AG20443 (cell line): ENCODE results near the gene HECA.
"Not testable (repeated sequence)": the region's sequence is repeated elsewhere in the genome, so short reads cannot be mapped to it uniquely, and the experiment has no call there.

ENCODE experiments used
- DNase-seq: peaks from one replicate; pipeline ENCODE4 v3.0.0; 2012; ENCODE audit warnings: low spot score, mixed read lengths

The HECA gene, protein sequence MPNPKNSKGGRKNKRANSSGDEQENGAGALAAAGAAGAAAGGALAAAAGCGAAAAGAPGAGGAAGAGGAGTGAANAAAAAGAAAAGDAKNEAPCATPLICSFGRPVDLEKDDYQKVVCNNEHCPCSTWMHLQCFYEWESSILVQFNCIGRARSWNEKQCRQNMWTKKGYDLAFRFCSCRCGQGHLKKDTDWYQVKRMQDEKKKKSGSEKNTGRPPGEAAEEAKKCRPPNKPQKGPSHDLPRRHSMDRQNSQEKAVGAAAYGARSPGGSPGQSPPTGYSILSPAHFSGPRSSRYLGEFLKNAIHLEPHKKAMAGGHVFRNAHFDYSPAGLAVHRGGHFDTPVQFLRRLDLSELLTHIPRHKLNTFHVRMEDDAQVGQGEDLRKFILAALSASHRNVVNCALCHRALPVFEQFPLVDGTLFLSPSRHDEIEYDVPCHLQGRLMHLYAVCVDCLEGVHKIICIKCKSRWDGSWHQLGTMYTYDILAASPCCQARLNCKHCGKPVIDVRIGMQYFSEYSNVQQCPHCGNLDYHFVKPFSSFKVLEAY

DNA sequence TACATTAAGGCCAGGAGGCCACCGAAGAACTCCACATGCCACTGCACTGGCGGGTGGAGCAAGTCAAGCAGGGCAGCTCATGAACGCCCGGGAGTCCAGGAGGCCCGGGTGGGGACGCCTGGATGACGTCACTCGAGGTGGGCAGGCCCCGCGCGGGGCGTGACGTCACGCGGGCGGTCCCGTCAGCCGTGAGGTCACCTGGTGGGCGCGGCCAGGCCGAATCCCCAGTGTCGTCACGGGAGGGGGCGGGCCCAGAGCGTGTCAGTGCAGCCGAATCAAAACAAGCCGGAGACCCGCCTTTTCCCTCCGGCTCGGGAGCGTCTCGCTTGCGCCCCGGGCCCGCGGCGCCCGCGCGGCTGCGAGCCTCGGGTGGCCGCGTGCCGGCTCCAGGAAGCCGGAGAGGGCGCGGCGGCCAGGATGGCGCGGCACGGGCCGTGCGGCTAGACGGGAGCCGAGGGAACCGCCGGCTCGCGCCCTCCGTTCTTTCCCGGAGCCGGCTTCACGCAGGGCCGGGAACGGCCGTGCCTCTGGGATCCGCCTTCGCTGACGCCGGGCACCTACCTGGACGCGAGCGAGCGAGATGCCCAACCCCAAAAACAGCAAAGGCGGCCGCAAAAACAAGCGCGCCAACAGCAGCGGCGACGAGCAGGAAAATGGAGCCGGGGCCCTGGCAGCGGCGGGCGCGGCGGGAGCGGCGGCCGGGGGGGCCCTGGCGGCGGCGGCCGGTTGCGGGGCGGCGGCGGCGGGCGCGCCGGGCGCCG is at the start of gene HECA:
TSS of gene HECA (plus strand) at position 264 of the 761 bp plus-strand sequence. CDS start at position 581, 317 bp downstream.
- peak; percentile 98 for DNase-seq

DNA sequence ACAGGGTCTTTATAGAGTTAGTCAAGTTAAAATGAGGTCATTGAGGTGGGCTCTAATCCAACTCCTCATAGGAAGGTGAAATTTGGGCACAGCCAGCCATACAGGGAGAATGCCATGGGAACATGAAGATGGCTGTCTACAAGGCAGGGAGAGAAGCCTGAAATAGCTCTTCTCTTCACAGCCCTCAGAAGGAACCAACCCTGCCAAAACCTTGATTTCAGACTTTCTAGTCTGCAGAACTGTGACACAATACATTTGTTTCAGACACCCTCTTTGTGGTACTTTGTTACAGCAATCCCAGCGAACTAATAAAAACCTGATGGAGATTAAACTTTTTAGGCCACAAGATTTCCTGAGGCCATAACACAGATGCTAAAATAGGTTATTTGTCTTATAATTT is 43.1 kb upstream of the HECA start:
- DNase-seq = no peak

DNA sequence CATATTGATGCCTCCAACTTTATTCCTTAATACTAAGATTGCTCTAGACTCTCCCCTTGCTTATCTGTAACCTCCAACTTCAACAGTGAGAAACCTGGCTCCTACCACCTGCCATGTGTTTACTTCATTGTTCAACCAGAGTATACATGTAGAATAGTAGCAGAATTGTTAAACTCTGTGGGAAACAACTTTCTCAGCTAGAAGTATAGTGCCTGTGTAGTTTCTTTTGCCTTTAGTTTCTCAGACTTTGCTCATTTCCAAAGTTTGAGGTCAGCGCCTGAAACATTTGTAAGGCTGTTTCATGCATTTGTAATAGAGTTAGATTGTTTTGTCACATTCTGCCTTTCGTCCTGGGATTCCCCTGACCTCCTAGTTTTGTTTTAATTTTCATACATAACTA is 34.9 kb upstream of the HECA start:
- DNase-seq = no peak

DNA sequence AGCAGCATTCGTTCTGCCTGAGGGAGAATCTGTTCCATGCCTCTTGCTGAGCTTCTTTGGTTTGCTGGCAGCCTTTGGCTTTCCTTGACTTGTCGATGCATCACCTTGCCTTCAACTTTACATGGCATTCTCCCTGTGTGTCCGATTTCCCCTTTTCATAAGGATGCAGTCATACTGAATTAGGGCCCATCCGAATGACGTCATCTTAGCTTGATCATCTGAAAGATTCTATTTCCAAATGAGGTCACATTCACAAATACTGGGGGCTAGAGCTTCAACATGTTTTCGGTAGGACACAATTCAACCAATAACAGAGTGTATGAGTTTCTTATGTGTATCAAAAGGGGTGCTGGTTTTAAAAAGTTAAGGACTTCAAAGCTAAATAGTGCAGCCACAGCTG is 27.8 kb upstream of the HECA start:
- DNase-seq = no peak

DNA sequence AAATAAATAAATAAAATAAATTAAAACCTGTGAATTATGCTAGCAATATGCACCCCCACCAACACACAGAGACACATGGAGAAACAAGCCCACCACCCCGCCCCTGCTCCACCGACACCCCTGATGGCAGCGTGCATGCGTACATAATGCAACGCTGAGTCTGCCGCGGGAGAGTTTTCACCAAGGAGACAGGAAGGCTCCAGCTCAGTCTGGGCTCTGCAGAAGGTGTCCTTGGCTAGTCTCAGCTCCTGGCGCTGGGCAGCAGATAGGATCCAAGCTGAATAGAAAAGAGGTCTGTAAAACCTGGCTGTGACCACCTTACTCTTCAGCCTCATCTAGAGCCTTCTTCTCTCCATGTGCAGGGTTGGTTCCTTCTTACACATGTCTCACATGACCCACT is 26.5 kb upstream of the HECA start:
- no peak for DNase-seq

DNA sequence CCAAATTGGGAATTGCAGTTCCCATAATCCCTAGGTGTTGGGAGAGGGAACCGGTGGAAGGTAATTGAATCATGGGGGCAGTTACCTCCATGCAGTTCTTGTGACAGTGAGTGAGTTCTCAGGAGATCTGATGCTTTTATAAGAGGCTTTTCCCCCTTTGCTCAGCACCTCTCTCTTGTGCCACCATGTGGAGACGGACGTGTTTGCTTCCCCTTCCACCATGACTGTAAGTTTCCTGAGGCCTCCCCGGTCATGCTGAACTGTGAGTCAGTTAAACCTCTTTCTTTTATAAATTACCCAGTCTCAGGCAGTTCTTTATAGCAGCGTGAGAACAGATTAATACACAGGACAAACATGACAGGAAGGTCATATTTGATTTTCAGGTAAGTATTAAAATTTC is 25.3 kb upstream of the HECA start:
- no peak for DNase-seq

DNA sequence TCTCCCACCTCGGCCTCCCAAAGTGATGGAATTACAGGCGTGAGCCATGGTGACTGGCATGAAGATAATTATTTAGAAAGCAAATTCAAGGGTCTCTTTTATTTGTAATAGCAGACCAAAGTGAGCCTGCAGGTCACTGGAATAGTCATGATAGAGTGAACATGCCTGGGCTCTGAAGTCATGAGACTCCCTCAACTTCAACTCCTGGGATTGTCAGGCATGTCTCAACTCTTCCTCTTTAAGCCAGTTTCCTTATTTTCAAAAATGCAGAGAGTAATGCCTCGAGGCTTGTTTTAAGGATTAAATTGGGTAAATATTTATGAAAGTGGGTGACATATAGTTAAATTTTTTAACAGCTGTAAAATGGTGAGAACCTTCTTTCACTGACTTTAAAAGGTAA is 22.7 kb upstream of the HECA start:
- no peak for DNase-seq

DNA sequence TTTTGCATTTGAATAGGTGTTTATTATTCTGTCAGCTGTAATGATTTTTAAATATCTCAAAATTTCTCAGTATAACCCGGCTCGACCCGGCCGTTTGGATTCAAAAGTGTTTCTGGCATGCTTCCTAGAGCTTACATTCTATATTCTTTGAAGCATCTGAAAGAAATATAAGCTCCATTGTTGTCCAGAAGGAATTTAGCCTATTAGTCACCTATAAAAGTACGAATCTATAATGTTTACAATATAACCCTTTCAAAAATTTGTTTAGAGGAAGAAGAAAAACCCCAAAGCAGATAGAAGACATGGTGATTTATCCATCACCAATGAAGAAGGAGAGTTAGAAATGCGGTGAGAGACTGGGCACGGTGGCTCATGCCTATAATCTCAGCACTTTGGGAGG is 22.3 kb upstream of the HECA start:
- DNase-seq = no peak

DNA sequence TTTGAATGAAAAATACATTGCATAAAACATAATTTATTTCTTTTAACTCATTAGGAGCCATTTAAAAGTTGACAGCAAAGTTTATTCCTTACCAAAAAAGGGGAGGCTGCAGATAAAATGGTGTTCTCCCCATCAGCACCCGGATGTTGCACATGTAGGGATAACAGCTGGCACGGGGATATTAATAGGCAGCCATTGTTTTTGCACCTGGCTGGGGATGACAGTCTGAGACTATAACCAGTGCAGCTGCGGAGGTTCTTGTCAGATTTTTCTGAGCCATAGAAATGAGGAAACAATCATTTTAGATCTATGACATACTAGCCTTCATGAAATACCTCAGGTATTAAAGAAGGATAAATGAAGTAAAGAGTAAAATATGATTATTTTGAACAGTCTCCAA is 20.1 kb upstream of the HECA start:
- no peak for DNase-seq

DNA sequence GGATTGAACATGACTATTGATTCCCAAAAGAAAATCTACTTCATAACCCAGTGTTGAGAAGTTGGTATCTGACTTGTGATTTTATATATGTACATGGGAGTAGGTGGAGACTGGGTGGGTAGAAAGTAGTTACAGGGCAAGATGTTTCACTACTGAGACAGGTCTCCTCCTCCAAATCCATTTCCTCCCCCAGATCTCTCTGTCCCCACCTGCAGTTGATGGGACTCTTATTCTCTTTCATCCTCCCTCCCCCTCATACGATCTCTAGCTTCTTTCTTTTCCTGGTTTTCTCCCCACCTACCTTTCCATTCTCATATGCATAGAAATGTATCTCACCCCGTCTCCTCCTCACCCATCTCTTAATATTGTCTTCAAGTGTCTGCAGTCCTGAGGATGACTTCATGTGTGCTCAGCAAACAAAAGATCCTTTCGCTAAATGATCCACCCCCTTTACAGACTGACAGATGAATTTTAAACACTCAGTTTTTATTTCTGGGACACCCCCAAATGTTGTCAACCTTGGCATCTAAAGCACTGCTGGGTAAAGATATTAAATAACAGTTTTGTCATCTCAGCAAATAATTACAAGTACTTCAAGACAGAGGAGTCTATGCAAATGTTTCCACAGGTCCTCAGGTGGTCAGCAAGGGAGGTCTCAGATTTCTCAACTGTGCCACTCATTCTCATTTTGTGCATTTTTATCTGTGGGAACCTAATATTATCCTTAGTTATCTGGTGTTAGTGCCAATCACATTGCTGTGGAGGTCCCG is 18.7 kb upstream of the HECA start:
- no peak for DNase-seq

DNA sequence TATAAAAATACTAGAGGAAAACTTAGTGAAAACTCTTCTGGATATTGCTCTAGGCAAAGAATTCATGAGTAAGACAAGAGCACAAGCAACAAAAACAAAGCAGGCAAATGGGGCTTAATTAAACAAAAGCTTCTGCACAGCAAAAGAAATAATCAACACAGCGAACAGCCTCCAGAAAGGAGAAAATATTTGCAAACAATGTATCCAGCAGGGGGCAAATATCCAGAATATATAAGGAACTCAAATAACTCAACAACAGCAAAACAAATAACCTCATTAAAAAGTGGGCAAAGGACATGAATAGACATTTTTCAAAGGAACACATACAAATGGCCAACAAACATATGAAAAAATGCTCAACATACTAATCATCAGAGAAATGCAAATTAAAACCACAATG is 17.1 kb upstream of the HECA start:
- no peak for DNase-seq

DNA sequence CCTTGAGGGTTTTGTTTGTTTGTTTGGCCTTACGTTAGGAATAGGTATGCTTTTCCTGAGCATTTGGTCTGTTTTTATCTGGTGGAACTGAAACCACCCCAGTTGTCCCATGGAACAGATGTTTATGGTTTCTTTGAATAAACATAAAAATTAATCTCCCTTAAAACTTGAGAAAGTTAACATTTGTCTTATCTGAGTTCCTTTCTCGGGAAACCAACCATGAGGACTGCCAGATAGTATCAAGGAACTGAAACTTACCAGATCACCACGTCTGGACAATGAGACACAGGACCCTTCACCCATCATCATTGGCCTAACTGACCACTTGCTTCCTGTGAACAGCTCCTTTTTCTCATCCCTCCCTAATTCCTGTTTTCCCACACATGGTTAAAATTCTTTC is 15.3 kb upstream of the HECA start:
- no peak for DNase-seq

DNA sequence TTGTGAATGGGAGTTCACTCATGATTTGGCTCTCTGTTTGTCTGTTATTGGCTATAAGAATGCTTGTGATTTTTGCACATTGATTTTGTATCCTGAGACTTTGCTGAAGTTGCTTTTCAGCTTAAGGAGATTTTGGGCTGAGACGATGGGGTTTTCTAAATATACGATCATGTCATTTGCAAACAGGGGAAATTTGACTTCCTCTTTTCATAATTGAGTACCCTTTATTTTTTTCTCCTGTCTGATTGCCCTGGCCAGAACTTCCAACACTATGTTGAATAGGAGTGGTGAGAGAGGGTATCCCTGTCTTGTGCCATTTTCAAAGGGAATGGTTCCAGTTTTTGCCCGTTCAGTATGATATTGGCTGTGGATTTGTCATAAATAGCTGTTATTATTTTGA is 12.1 kb upstream of the HECA start:
- not testable (repeated sequence) for DNase-seq

DNA sequence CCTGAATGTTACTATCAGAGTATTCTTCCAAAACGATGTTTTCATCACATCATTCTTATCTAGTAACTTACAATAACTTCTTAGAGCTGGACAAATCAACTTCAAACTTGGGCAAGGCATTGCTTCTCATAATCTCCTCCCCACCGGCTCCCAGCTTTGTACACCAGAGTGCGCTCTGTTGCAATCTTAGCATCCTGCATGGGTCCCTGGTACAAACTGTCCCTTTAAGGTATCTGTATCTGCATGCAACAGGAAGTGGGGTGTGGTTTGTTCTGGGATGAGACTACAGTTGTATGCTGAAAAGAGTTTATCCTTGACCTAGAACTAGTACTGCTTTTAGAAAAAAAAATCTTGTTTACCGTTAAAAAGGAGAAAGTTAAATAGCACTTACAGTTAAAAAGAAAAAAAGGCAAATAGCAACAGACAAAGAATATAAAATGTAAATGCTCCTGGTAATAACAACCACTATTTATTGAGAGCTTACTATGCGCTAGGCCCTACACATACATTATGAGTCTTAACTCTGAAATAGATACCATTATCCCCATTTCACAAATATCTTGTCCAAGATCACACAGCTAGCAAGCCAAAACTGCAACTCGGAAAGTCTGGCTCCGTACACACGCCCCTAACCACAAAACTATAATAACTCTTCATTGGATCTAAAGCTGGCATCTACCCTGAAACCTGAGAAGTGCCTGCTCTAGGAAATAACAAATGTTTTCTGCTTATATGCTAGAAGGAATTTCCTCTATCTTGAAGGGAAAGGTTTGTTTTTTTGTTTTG is 9.8 kb upstream of the HECA start:
- peak; percentile 65 for DNase-seq

DNA sequence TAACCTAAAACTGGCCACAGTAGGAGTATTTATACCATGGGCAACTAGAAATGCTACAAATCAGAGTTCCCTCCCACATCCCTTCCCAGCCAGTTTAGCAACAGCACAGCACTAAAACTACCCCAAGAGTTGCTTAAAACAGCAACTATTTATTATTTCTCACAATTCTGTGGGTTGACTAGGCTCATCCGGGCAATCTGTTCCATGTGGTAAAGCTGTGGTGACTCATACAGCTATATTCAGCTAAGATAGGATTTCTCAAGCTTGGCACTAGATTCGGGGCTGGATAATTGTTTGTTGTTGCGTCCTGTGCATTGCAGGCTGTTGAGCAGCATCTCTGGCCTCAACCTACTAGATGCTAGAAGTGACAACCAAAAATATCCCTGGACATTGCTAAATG is 8.6 kb upstream of the HECA start:
- peak; percentile 82 for DNase-seq

DNA sequence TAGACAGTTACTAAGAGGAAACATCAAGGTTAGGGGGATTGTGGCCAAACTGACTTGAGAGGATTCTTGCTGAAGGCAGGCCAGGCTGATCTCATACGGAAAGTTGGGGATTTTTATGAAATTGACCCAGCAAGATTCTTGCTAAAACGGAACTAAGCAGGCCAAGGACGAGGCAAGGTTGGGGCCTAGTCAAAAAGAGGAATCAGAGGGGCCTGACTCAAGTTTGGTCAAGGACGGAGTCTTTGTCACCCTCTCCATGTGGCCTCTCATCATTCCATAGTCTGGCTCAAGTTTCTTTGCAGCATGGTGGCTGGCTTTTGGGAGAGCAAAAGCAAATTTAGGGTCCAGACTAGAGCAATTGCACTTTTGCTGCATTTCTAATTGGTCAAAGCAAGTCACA is 7.9 kb upstream of the HECA start:
- DNase-seq = no peak

DNA sequence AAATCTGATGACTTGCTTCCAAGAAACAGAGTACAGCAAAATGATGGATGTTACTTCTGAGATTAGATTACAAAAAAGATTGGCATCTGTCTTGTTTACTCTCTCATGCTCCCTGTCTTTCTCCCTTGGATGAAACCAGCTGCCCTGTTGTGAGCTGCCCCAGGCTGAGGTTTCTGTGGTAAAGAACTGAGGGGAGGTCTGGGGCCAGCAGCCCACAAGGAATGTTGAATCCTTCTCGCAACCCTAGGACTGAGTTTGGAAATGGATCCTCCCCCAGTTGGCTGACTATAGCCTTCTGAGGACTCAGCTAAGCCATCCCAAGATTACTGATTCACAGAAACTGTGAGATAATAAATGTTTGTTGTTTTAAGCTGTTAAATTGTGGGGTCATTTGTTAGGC is 5.6 kb upstream of the HECA start:
- DNase-seq = peak; percentile 46

DNA sequence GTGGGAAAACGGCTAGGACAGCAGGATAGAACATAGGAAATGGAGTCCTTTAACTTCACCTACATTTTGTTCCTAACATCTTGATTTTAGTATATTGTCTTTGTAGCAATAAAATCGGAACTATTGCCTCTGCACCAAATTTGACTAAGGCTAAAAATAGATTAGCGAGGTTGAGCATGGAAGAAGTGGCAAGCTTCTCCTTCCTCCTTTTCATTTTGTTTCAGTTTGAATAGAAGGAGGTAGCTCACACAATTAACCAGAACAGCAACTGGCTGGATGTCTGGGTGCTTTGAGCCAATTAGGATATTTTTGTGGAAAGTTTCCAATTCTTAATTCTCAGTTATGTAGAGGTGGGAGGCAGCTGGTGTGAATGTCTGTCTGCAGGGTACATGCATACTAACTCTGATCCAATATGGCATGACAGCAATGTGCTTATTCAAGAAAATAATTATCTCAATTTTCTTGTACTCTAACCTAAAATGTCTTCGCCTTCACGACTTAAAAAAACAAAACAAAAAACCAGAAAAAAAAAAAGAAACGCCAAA is 3.1 kb upstream of the HECA start:
- no peak for DNase-seq

DNA sequence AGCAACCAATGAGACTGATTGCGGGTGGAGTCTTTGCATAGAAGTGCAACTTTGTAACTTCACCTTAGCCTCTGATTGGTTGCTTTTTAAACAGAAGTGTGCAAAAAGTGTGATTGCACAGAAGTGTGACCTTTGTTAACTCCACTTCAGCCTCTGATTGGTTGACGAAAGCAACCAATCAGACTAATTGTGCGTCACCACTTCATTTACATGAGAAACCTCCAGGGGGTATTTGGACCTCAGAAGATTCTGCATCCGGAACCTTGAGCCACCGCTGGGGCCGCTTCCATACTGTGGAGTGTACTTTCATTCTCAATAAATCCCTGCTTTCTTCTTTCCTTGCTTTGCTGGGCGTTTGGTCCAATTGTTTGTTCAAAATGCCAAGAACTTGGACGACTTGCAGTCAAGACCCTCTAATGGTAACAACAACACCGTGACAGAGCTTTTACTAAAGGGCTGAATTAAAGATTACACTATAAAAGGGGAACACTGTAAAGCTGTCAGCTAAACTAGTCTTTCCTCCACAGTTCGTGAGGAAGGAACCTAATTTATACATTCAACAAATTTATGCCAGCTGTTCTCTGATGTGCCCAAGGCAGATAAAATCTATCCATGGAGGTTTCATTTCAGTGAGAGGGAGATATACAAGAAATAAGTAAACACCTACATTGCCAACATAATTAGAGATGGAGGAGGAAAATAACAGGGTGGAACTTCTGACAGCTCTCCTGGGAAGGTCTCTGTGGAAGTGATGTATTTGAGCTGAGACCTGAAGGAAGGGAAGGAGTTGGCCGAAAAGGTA is 1.4 kb upstream of the HECA start:
- DNase-seq = no peak

DNA sequence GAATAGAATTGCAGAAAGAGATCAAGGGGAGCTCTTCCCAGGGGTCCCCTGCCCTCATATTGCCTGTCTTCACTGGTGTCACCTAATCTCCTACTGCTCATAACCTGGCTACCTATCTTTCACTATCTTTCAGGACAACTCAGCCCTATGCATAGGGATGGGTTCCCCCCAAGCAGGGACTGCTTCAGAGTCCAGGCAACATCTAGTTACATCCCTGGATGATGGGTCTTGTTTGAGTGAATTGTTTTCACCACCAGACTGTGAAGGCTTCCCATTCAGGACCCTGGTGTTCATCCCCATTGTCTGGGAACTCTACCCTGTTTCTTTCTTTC is 850 bp upstream of the HECA start:
- no peak for DNase-seq
